Thyroid gland (tissue), 4 donors: ENCODE results near the gene ATOH1.

Experiments
- POLR2A ChIP-seq, 2 donors: fragments of 450-650 bp; IDR thresholded peaks; one replicate each; pipeline ENCODE4 v1.6.1; 2017; ENCODE audit warnings: antibody characterized with exemption in 2 of 2, mild to moderate bottlenecking in 2 of 2, moderate library complexity in 1 of 2
- TF ChIP-seq, protein P1 (sequence below), 6 experiments: fragments of 200-600 bp in 3 of 6; fragments of 450-650 bp in 3 of 6; sonication (generic) in 3 of 6; IDR thresholded peaks; one replicate each; pipeline ENCODE4 v1.5.1; 2016 to 2019; ENCODE audit warnings: antibody characterized with exemption in 6 of 6, mild to moderate bottlenecking in 2 of 6, inconsistent platforms in 1 of 6, moderate library complexity in 1 of 6

DNA sequence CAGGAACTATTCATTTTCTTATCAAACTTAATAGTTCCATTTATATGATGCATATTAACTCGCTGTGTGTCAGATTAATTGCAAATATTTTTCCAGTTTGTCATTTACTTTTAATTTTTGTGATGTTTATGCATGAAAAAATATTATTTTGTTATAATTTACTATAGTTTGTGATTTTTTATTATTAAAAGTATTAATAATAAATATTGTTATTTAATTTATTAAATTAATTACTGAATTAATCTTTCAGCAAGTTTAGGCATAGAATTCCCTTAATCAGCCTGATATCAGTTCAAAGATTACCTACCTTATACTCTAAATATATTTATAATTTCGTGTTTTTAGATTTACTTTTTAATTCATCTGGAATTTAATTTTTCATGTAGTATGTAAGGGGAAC is 15.5 kb upstream of the ATOH1 start:
- TF ChIP-seq, protein P1, sequence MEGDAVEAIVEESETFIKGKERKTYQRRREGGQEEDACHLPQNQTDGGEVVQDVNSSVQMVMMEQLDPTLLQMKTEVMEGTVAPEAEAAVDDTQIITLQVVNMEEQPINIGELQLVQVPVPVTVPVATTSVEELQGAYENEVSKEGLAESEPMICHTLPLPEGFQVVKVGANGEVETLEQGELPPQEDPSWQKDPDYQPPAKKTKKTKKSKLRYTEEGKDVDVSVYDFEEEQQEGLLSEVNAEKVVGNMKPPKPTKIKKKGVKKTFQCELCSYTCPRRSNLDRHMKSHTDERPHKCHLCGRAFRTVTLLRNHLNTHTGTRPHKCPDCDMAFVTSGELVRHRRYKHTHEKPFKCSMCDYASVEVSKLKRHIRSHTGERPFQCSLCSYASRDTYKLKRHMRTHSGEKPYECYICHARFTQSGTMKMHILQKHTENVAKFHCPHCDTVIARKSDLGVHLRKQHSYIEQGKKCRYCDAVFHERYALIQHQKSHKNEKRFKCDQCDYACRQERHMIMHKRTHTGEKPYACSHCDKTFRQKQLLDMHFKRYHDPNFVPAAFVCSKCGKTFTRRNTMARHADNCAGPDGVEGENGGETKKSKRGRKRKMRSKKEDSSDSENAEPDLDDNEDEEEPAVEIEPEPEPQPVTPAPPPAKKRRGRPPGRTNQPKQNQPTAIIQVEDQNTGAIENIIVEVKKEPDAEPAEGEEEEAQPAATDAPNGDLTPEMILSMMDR (IDR thresholded peaks at IDR 0.05) = no peak
- TF ChIP-seq POLR2A (IDR thresholded peaks at IDR 0.05) = no peak
